Mesenteric fat pad (tissue), 1 donor: ENCODE results near the gene IFT57. TPM values are rescaled to one million over a fixed set of nuclear protein-coding genes. Genes with fewer than 3 reads are reported as not detected.
"Not testable (repeated sequence)": the region's sequence is repeated elsewhere in the genome, so short reads cannot be mapped to it uniquely, and the experiment has no call there.

Experiments used
- DNase-seq: peaks from one replicate; pipeline ENCODE4 v3.0.0-alpha.2; 2020; ENCODE audit warnings: low spot score
- long read RNA-seq: library from polyadenylated mRNA; unstranded; transcript quantifications from one replicate; pipeline ENCODE4 v2.0.0, GENCODE V29; 2020
- total RNA-seq: library from RNA; stranded (reverse); fragmentation: NEBNext Ultra II Directional; extraction: Animal tissue kit (Norgen Biotek cat#: 25700); gene quantifications from one replicate; pipeline ENCODE4 v1.2.1, GENCODE V29; 2021
- donor health status: DM: yes; HTN: yes; CAD: no.

The IFT57 gene, protein sequence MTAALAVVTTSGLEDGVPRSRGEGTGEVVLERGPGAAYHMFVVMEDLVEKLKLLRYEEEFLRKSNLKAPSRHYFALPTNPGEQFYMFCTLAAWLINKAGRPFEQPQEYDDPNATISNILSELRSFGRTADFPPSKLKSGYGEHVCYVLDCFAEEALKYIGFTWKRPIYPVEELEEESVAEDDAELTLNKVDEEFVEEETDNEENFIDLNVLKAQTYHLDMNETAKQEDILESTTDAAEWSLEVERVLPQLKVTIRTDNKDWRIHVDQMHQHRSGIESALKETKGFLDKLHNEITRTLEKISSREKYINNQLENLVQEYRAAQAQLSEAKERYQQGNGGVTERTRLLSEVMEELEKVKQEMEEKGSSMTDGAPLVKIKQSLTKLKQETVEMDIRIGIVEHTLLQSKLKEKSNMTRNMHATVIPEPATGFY
- 26.9 TPM for total RNA-seq
- long read RNA-seq, transcript IFT57-201 (11 exons, 3,203 nt): major isoform, 78 of 114 reads
- long read RNA-seq, partial matches to known transcripts: 30 of 114 reads
- long read RNA-seq, other reads (novel, unspliced or antisense): 6 of 114 reads

DNA sequence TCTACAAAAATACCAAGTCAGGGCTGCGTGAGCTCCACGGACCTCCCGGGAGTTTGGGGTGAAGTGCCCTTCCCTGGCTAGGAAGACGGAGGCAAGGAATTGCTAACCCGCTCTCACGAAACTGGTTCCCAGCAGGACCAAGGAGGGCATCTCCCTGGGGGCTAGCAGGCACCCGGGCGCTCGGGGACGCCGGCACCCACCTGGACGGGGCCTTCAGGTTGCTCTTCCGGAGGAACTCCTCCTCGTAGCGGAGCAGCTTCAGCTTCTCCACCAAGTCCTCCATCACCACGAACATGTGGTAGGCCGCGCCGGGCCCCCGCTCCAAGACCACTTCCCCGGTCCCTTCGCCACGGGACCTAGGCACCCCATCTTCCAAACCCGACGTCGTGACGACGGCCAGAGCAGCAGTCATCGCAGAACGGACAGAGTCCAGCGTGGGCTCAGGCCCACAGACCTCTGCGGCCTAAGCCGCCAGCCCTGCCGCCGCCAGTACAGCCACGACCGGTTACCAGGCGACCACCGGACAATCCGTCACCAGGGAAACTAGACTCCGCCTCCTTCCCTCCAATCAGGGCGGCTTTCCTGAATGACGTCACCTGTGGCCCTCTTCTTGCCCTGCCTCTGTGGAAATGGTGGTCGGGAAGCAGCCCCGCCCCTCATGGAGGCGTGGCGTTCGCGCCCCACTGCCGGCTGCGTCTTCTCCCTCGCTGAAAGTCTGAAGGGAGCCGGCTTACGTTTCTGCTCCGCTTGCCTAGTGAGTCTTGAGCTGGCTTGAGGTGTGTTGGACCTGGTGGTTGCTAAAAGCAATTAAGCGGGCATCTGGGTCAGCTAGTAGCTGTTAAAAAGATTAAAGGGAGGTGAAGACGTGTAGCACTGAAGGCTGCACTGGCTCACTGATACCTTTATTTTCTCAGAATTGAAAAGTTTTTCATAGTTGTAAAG is at the start of gene IFT57:
Gene IFT57 (minus strand): TSS at position 514 of the 942 bp plus-strand sequence. CDS start 102 bp downstream, at position 412.
- DNase-seq: peak; percentile 98

DNA sequence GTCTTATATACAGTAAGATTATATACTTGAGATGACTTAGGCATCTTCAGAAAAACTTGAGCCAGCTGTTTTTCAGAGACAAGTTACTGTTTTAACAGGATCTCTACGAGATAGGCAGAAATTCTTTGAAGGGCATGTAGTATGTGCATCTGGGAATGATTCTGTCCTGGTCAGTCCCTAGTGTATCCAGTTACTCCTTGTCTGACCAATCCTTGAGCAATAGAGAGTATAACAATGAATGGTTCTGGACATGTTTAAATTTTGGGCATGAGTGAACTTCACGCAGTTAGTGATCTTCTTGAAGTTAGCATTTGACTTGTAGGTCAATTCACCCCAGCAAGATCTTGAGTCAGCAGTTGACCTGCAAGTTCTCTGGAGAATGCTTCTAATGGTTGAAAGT is 49.4 kb upstream of the IFT57 start:
- DNase-seq: no peak

GRCh38 chr3:108268235-108268634 is 46.0 kb upstream of the IFT57 start:
- DNase-seq: not testable (repeated sequence)

DNA sequence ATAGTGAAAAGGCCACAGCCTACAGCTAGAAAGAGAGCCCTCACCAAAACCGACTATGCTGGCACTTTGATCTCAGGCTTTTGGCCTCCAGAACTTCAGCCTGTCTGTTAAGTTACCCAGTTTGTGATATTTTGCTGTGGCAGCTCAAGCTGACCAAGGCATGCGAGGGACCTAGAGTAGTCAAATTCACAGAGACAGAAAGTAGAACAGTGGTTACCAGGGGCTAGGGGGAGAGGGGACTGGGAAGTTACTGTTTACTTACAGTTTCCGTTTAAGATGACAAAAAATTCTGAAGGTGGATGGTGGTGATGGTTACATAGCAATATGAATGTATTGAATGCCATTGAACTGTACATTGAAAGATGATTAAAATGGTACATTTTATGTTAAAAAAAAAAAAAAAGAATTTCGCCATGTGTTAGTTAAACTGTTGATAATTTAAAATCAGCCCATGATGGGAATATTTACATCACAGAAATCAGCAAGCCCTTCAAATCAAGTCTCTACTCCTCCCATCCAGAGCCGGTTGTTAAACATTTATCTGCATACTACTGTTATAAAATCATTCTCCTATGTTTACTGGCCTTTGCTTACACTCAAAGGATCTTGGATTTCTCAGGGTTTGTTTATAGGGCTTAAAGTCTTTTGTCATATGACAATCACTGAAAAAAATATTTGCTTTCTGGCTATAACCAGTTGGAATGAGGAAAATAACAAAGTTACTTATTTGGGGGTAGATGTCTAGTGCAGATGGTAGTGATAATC is 42.5 kb upstream of the IFT57 start:
- not testable (repeated sequence) for DNase-seq

DNA sequence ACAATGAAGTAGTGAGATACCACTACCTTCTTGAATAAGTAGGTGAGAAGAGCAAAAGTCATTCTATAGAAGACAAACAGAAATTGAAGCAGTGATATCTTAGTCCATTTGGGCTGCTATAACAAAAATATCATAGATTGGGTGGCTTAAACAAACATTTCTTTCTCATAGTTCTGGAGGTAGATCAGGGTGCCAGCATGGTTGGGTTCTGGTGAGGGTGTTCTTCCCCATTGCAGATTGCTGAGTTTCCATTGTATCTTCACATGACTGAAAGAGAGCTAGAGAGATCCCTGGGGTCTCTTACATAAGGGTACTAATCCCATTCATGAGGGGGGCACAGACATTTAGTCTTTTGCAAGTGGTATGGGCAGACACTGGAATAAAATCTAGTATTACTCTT is 32.9 kb upstream of the IFT57 start:
- DNase-seq: no peak

GRCh38 chr3:108251844-108252243 is 29.6 kb upstream of the IFT57 start:
- no peak for DNase-seq

DNA sequence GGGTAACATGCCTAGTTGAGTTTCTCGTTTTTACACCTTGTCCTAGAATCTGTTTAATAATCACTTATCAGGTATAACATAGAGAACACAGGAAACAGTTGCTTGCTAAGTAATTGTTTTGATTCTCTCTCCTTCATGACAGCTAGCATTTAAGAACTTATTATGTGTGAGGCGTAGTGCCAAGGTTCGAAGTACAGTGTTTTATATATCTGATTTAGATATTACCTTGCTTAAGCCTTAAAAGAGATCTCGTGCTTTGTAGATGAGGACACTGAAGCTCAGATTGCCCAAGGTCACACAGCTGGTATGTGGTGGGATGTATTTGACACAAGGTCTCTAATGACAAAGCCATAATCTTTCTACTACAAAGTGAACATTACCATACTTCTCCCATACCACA is 29.0 kb upstream of the IFT57 start:
- DNase-seq: no peak

GRCh38 chr3:108250626-108251025 is 28.4 kb upstream of the IFT57 start:
- no peak for DNase-seq

DNA sequence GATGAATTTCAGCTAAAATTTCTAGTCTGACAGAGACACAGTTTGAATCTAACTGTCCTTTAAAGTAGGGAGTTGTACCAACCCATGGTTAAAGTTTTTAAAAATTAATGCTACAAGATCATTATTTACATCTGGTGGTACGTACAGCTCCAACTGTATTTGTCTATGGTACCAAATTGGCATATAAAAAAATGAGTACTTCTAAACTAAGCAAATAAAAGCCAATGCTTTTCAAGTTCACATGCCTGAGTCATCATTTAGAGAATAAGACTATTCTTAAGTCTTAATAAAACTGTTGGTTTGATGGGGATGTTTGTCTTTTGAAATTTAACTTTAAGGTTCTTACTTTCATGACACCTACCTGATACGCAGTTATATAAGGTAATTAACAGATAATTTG is 21.0 kb upstream of the IFT57 start:
- no peak for DNase-seq

- no peak for DNase-seq
These were observed 20.6 kb upstream of the IFT57 start for GRCh38 chr3:108242776-108243175.

- DNase-seq: no peak
These were observed 19.5 kb upstream of the IFT57 start for GRCh38 chr3:108241721-108242120.

GRCh38 chr3:108241146-108241545 is 18.9 kb upstream of the IFT57 start:
- no peak for DNase-seq

DNA sequence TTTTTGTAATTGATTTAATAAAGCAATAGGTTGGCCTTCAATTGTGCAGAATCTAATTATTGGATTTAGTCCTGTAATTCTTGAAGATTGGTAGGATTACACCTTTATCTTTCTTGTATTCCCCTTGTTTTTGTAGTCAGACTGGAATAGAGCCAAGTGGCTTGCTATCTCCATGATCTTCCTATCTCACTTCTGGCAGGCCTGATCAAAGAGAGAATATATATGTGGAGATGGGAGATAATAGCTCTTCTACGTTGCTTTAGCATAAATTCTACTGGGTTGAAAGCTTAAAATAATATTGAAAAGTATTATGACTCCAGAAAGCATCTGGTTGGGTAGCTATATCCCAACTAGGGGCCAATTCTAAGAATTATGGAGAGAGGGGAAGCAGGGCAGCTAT is 16.9 kb upstream of the IFT57 start:
- DNase-seq: no peak

- DNase-seq: no peak
These were observed 13.1 kb upstream of the IFT57 start for GRCh38 chr3:108235290-108235689.

- no peak for DNase-seq
These were observed 12.2 kb upstream of the IFT57 start for GRCh38 chr3:108234387-108234957.

DNA sequence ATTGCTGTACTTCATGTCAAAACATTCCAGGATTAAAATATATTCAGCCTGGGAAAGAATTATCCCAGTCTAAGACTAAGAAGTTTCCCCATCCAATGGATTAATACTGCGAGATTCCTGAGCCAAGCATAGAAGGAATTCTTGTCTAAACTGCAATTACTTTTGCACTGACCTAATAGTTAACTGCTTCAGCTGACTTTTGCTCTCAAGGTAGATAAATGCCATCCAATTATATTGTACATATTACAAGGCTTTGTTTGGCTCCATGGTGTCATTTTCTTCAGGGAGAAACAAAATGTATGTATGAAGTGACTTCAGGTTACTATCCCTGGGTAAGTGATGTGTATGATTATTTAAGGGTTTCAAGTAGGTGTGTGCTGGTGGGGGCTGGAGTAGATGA is 6.1 kb upstream of the IFT57 start:
- DNase-seq: no peak

GRCh38 chr3:108227131-108227530 is 4.9 kb upstream of the IFT57 start:
- no peak for DNase-seq

DNA sequence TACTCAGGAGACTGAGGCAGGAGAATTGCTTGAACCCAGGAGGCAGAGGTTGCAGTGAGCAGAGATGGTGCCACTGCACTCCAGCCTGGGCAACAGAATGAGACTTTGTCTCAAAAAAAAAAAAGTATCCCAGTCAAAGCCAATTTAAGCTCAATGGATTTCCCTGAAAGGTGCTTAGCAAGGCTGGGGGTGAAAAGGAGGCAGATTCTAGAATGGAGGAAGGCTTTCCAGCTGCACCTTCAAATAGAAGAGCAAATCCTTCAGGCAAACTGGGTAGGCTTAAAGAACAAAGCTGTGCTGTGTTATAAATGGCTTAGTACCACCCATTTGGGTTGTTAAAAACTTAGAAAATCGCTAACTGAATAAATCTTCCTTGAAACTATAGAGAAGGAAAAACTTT is 3.0 kb upstream of the IFT57 start:
- no peak for DNase-seq

- no peak for DNase-seq
These were observed 1.7 kb upstream of the IFT57 start for GRCh38 chr3:108223928-108224327.

- no peak for DNase-seq
These were observed 785 bp upstream of the IFT57 start for GRCh38 chr3:108222853-108223565.
